Endothelial cell of umbilical vein (primary cell): Measurements from ENCODE around the gene CYGB.

Source experiments
- EZH2 ChIP-seq: IDR thresholded peaks from 2 replicates; pipeline ENCODE4 v1.6.1; 2012; ENCODE audit warnings: borderline replicate concordance, low read depth, mild to moderate bottlenecking, moderate library complexity, low read length, inconsistent platforms; ENCODE audit not compliant: severe bottlenecking
- JUN ChIP-seq: IDR thresholded peaks from 2 replicates; pipeline ENCODE4 v1.6.1; 2011; ENCODE audit warnings: borderline replicate concordance, low read depth; ENCODE audit not compliant: insufficient read length, insufficient read depth
- MAX ChIP-seq: IDR thresholded peaks from 2 replicates; pipeline ENCODE4 v1.6.1; 2011; ENCODE audit not compliant: insufficient read depth, insufficient read length
- MYC ChIP-seq: IDR thresholded peaks from one replicate; pipeline ENCODE4 v1.6.1; 2011; ENCODE audit warnings: mild to moderate bottlenecking, low read depth, low read length
- POLR2A ChIP-seq: IDR thresholded peaks from 2 replicates; pipeline ENCODE4 v1.6.1; 2012; ENCODE audit warnings: low read depth, mild to moderate bottlenecking, control low read depth, low read length
- POLR2AphosphoS5 ChIP-seq: IDR thresholded peaks from 2 replicates; pipeline ENCODE4 v1.6.1; 2012; ENCODE audit warnings: low read depth, mild to moderate bottlenecking, control low read depth, low read length, moderate library complexity; ENCODE audit not compliant: insufficient read depth
- TF ChIP-seq, protein P1 (sequence below), 2 donors: IDR thresholded peaks; 1 replicate in 1 of 2; 2 replicates in 1 of 2; pipeline ENCODE4 v1.5.1; 2011; ENCODE audit warnings: low read length in 2 of 2, mild to moderate bottlenecking in 2 of 2, moderate library complexity in 2 of 2, control low read depth in 1 of 2, inconsistent platforms in 1 of 2, low read depth in 1 of 2; ENCODE audit not compliant: insufficient read depth in 1 of 2; ENCODE audit errors: extremely low read depth in 1 of 2

DNA sequence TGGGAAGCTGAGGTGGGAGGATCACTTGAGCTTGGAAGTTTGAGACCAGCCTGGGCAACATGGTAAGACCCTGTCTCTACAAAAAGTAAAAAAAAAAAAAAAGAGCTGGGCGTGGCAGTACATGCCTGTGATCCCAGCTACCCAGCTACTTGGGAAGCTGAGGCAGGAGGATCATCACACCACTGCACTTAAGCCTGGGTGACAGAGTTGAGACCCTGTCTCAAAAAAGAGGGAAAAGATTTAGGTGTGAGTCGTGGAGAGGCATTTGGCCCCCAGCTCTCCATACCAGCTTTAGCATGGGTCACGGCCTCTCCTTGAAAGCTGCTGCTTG, 29.1 kb upstream of the CYGB start:
- TF ChIP-seq POLR2A (no peak), EZH2 (no peak), JUN (no peak), POLR2AphosphoS5 (no peak), MAX (no peak), MYC (no peak)
- TF ChIP-seq, protein P1, sequence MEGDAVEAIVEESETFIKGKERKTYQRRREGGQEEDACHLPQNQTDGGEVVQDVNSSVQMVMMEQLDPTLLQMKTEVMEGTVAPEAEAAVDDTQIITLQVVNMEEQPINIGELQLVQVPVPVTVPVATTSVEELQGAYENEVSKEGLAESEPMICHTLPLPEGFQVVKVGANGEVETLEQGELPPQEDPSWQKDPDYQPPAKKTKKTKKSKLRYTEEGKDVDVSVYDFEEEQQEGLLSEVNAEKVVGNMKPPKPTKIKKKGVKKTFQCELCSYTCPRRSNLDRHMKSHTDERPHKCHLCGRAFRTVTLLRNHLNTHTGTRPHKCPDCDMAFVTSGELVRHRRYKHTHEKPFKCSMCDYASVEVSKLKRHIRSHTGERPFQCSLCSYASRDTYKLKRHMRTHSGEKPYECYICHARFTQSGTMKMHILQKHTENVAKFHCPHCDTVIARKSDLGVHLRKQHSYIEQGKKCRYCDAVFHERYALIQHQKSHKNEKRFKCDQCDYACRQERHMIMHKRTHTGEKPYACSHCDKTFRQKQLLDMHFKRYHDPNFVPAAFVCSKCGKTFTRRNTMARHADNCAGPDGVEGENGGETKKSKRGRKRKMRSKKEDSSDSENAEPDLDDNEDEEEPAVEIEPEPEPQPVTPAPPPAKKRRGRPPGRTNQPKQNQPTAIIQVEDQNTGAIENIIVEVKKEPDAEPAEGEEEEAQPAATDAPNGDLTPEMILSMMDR (IDR thresholded peaks at IDR 0.05; ENCODE audit: extremely low read depth in 1 of 2, insufficient read depth in 1 of 2, low read depth in 1 of 2, low read length in 2 of 2), result no peak
